ENCODE results near the gene ZNF569. TPM values are rescaled to one million over a fixed set of nuclear protein-coding genes. Genes with fewer than 3 reads are reported as not detected.
A peak's percentile ranks its signal among the peaks of the same experiment; 100 is the strongest.
"Not testable (repeated sequence)": the region's sequence is repeated elsewhere in the genome, so short reads cannot be mapped to it uniquely, and the experiment has no call there.

ZNF569 gene
- total RNA-seq, 1 donor from 2014 or later: 8.3 TPM

DNA sequence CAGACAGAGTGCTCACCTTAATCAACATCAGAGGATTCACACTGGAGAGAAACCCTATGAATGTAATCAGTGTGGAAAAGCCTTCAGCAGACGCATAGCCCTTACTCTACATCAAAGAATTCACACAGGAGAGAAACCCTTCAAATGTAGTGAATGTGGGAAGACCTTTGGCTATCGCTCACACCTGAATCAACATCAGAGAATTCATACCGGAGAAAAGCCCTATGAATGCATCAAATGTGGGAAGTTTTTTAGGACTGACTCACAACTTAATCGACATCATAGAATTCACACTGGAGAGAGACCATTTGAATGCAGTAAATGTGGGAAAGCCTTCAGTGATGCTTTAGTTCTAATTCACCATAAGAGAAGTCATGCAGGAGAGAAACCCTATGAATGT is 78.0 kb downstream of the ZNF569 start:
- peaks cover 58% of the 10 kb centered on the region for H3K36me3 Mint-ChIP-seq
- no peak overlapping the region for H3K27ac Mint-ChIP-seq
- TF ChIP-seq, protein P1, sequence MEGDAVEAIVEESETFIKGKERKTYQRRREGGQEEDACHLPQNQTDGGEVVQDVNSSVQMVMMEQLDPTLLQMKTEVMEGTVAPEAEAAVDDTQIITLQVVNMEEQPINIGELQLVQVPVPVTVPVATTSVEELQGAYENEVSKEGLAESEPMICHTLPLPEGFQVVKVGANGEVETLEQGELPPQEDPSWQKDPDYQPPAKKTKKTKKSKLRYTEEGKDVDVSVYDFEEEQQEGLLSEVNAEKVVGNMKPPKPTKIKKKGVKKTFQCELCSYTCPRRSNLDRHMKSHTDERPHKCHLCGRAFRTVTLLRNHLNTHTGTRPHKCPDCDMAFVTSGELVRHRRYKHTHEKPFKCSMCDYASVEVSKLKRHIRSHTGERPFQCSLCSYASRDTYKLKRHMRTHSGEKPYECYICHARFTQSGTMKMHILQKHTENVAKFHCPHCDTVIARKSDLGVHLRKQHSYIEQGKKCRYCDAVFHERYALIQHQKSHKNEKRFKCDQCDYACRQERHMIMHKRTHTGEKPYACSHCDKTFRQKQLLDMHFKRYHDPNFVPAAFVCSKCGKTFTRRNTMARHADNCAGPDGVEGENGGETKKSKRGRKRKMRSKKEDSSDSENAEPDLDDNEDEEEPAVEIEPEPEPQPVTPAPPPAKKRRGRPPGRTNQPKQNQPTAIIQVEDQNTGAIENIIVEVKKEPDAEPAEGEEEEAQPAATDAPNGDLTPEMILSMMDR (conservative IDR thresholded peaks at IDR 0.05): no peak
- no peaks in the 10 kb centered on the region for H3K27me3 Mint-ChIP-seq
- H3K4me1 Mint-ChIP-seq (ENCODE audit: unreplicated experiment): no peaks in the 10 kb centered on the region
- DNase-seq (ENCODE audit: extremely low spot score, unreplicated experiment): no peak
- H3K4me3 Mint-ChIP-seq: no peak overlapping the region
- H3K9me3 Mint-ChIP-seq: peaks cover 27% of the 10 kb centered on the region

DNA sequence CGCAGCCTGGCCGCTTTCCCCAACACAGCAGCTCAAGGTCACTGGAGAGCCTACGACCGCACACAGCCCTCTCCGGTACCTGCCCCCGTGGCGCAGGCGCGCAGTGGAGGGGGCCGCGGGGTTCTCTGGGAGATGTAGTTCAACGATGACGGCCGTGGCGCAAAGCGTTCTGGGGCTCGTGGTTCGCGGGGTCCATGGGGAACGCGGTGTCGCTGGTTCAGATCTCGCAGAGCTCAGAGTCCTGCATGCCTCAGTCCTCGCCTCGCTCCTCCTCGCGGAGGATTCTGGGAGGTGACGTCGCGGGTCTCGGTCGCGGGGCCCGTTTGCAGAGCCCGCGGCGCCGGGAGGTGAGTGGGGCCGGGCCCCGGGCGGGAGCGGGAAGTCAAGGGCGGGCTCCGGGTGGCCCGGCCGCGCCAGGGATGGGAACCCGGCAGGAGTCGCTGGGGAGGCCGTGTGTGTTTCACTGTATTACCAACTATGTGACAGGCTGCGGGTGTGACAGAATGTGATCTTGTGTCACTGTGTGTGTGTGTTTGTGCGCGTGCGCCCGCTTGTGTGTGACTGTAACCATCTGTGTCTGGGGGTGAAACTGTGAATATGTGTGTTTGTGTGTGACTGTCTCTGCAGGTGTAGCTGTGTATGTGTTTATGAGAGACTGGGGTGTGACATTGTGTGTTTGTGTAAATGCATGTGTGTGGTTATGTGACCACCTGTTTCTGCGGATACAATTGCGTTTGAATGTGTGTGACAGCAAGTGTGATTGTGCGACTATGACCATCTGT is 96.2 kb downstream of the ZNF569 start, which contains the start of gene ZNF527:
ZNF527 (plus strand) TSS at position 220 of the 782 bp plus-strand sequence. CDS start 3,100 bp downstream, outside the sequence.
- TF ChIP-seq, protein P1 (conservative IDR thresholded peaks at IDR 0.05): no peak
- Mint-ChIP-seq H3K36me3 (peaks cover 12% of the 10 kb centered on the region), H3K27me3 (no peaks in the 10 kb centered on the region), H3K4me1 (ENCODE audit: unreplicated experiment) (peaks cover 13% of the 10 kb centered on the region), H3K4me3 (peak within 1 kb of the TSS; percentile 95), H3K9me3 (no peaks in the 10 kb centered on the region), H3K27ac (peak within 1 kb of the TSS; percentile 97)
- peak; percentile 99 for DNase-seq (ENCODE audit: extremely low spot score, unreplicated experiment)

DNA sequence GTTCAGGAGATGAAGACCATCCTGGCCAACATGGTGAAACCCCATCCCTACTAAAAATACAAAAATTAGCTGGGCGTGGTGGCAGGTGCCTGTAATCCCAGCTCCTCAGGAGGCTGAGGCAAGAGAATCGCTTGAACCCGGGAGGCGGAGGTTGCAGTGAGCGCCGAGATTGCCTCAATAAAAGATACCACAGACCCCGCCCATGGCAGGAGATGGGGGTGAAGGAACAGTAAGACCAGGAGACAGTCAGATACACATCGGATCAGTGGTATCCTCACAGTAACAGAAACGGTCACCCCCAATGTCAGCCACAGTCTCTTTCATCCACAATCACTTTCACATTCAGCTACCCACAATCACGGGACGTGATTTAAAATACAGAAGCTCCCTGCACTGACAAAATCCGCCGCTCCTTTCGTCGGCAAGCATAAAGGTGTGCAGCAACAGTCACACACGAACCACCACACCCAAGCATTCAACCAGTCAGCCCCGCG is 96.8 kb downstream of the ZNF569 start:
- not testable (repeated sequence) for H3K27me3 Mint-ChIP-seq; H3K9me3 Mint-ChIP-seq; DNase-seq (ENCODE audit: extremely low spot score, unreplicated experiment)
- Mint-ChIP-seq H3K27ac (peak overlapping the region; percentile 97), H3K36me3 (peaks cover 16% of the 10 kb centered on the region), H3K4me1 (ENCODE audit: unreplicated experiment) (peaks cover 13% of the 10 kb centered on the region), H3K4me3 (peak overlapping the region; percentile 95)

DNA sequence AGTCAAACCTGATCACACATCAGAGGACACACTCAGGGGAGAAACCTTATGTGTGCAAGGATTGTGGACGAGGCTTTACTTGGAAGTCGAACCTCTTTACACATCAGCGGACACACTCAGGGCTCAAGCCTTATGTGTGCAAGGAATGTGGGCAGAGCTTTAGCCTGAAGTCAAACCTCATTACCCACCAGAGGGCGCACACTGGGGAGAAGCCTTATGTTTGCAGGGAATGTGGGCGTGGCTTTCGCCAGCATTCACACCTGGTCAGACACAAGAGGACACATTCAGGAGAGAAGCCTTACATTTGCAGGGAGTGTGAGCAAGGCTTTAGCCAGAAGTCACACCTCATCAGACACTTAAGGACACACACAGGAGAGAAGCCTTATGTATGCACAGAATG is 104.5 kb downstream of the ZNF569 start:
- Mint-ChIP-seq H3K27me3 (no peaks in the 10 kb centered on the region), H3K9me3 (peaks cover 14% of the 10 kb centered on the region), H3K4me1 (ENCODE audit: unreplicated experiment) (no peaks in the 10 kb centered on the region), H3K4me3 (no peak overlapping the region), H3K27ac (no peak overlapping the region), H3K36me3 (peaks cover 59% of the 10 kb centered on the region)
- DNase-seq (ENCODE audit: extremely low spot score, unreplicated experiment): no peak
- TF ChIP-seq, protein P1 (conservative IDR thresholded peaks at IDR 0.05): no peak

DNA sequence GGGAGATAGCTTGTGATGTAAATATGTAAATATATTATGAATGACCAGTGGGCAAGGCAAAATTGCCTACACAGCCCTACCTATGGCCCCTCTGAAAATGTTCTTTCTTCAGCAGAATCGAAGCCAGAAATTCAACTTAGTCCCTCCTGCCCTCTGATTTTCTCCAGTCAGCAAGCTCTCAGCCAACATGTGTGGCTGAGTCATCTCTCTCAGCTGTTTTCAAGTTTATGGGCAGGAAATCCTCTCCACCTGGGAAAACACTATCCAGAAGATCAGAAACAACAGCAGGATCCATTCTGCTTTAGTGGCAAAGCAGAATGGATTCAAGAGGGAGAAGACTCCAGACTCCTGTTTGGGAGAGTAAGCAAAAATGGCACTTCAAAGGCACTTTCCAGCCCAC is 105.2 kb downstream of the ZNF569 start:
- H3K27me3 Mint-ChIP-seq: no peaks in the 10 kb centered on the region
- no peak for DNase-seq (ENCODE audit: extremely low spot score, unreplicated experiment)

More for the DNA sequence above, 105.2 kb downstream of the ZNF569 start:
- H3K36me3 Mint-ChIP-seq: peaks cover 67% of the 10 kb centered on the region
- peaks cover 17% of the 10 kb centered on the region for H3K9me3 Mint-ChIP-seq
- TF ChIP-seq, protein P1 (conservative IDR thresholded peaks at IDR 0.05): no peak
- H3K27ac Mint-ChIP-seq: no peak overlapping the region
- H3K4me3 Mint-ChIP-seq: no peak overlapping the region
- H3K4me1 Mint-ChIP-seq (ENCODE audit: unreplicated experiment): no peaks in the 10 kb centered on the region

Other genes starting within 250 kb of the ZNF569 start
- 9.6 and 11.0 TPM in 2 replicates for gene ZNF383, start 249.2 kb downstream of the ZNF569 start, total RNA-seq (ENCODE audit: low replicate concordance)
- 6.5 and 8.7 TPM in 2 replicates for gene ZNF527, start 96.3 kb downstream of the ZNF569 start, total RNA-seq (ENCODE audit: low replicate concordance)
- 6.6 and 9.2 TPM in 2 replicates for gene ZNF570, start 1.9 kb upstream of the ZNF569 start, total RNA-seq (ENCODE audit: low replicate concordance)
- gene ZNF793, start 39.5 kb upstream of the ZNF569 start, total RNA-seq (ENCODE audit: low replicate concordance): 13.6 and 20.5 TPM in 2 replicates
- gene ZNF571, start 127.3 kb upstream of the ZNF569 start, total RNA-seq (ENCODE audit: low replicate concordance): 4.4 and 4.9 TPM in 2 replicates
- 1.1 and 2.3 TPM in 2 replicates for gene ZNF540, start 127.4 kb upstream of the ZNF569 start, total RNA-seq (ENCODE audit: low replicate concordance)
- 14.5 and 28.1 TPM in 2 replicates for gene ZFP30, start 188.0 kb upstream of the ZNF569 start, total RNA-seq (ENCODE audit: low replicate concordance)

Measured in type B pancreatic cell (in vitro differentiated cells).